ENCODE results near the gene TMEM179B. TPM values are rescaled to one million over a fixed set of nuclear protein-coding genes. Genes with fewer than 3 reads are reported as not detected.

Gene TMEM179B
- total RNA-seq, 6 donors from 2014 or later: 38.8 to 98.2 (median 56.2) TPM

DNA sequence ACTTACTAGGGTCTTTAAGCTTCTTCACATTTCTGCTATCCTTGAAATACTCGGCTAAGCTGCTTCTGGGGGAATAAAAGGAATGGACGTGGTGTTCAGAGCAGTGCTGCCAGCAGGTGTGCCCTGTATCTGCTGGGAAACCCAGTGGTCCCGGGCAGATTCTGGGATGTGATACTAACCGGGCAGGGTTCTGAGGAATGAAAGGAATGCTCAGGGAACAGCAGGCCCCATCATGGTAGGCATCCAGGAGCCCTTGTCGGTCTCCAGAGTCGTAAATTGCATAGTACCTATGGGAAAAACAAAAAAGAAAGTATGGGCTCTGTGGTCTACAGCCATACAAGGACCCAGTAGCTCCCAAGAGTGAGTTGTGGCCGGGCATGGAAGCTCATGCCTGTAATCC, 9.1 kb downstream of the TMEM179B start:
- no peak for ATAC-seq (ENCODE audit: low FRiP score in 2 of 2)
- WGBS, 2 donors: 84 to 85% methylated on average over 7 of the region's 7 CpGs
- no peak overlapping the region for H3K27ac ChIP-seq
- H3K4me3 ChIP-seq: no peak overlapping the region
- no peaks in the 10 kb centered on the region for H3K27me3 ChIP-seq
- peaks cover 7 to 20% (median 11%) of the 10 kb centered on the region in 4 donors for H3K4me1 ChIP-seq
- no peaks in the 10 kb centered on the region for H3K9me3 ChIP-seq
- H3K36me3 ChIP-seq: peaks cover 66 to 93% (median 85%) of the 10 kb centered on the region in 4 donors
- DNase-seq: no peak
- no peak for TF ChIP-seq EP300 (IDR thresholded peaks at IDR 0.05)
- no peak for TF ChIP-seq POLR2AphosphoS5 (IDR thresholded peaks at IDR 0.05)
- no peak for TF ChIP-seq POLR2A (IDR thresholded peaks at IDR 0.05)

DNA sequence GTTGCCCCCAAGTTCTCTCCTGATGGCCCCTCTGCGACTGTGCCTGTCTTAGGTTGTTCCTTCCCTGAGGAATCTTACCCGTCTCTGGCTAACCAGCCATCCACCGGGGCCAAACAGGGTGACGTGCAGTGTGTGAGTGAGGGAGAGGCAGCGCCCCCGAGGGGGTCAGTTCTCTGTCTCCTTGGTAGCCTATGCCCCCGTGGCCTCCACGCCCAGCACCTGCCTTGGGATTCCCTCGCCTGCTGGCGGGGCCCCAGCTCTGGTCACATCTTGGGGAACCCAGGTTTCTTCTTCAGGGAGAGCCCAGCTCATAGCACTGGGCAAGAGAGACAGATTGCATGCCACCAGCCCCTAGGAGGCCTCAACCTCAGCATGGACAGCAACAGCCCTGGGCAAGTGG, 12.3 kb downstream of the TMEM179B start:
- Histone ChIP-seq H3K27me3 (no peaks in the 10 kb centered on the region), H3K9me3 (no peaks in the 10 kb centered on the region), H3K36me3 (peaks cover 81 to 91% (median 90%) of the 10 kb centered on the region in 4 donors), H3K27ac (no peak overlapping the region), H3K4me1 (peaks cover 13 to 19% (median 14%) of the 10 kb centered on the region in 4 donors), H3K4me3 (no peak overlapping the region)
- no peak for DNase-seq
- 93 to 96% methylated on average over 8 to 10 of the region's 10 CpGs for WGBS, 2 donors
- ATAC-seq (ENCODE audit: low FRiP score in 2 of 2): no peak
- no peak for TF ChIP-seq POLR2AphosphoS5 (IDR thresholded peaks at IDR 0.05)
- no peak for TF ChIP-seq EP300 (IDR thresholded peaks at IDR 0.05)
- TF ChIP-seq, protein P1, sequence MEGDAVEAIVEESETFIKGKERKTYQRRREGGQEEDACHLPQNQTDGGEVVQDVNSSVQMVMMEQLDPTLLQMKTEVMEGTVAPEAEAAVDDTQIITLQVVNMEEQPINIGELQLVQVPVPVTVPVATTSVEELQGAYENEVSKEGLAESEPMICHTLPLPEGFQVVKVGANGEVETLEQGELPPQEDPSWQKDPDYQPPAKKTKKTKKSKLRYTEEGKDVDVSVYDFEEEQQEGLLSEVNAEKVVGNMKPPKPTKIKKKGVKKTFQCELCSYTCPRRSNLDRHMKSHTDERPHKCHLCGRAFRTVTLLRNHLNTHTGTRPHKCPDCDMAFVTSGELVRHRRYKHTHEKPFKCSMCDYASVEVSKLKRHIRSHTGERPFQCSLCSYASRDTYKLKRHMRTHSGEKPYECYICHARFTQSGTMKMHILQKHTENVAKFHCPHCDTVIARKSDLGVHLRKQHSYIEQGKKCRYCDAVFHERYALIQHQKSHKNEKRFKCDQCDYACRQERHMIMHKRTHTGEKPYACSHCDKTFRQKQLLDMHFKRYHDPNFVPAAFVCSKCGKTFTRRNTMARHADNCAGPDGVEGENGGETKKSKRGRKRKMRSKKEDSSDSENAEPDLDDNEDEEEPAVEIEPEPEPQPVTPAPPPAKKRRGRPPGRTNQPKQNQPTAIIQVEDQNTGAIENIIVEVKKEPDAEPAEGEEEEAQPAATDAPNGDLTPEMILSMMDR (IDR thresholded peaks at IDR 0.05): no peak

DNA sequence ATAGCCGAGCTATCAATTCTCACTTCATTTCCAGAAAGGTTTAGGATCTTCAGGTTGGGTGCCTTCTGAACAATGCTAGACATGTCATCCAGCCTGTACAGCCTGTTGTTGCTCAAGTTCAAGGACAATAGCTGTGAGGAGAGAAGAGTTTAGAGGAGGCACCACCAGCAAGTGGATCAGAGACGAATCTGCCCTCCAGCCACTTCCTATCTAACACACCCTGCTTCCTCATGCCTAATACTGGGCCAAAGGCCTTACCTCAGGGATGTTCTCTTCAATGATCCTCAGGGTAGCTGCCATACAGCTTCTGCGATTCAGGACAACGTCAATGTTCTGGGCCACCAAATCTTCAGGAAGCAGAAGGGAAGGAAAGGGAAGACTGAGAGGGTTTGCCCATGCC, 13.9 kb downstream of the TMEM179B start:
- peaks cover 16 to 24% (median 19%) of the 10 kb centered on the region in 4 donors for H3K4me1 ChIP-seq
- ATAC-seq (ENCODE audit: low FRiP score in 2 of 2) (no peak), DNase-seq (no peak)
- WGBS, 2 donors: 78 to 84% methylated on average over 4 of the region's 4 CpGs
- H3K36me3 ChIP-seq: peaks cover 69 to 75% (median 74%) of the 10 kb centered on the region in 4 donors
- no peaks in the 10 kb centered on the region for H3K27me3 ChIP-seq
- H3K9me3 ChIP-seq: no peaks in the 10 kb centered on the region
- no peak overlapping the region for H3K27ac ChIP-seq
- no peak for TF ChIP-seq EP300 (IDR thresholded peaks at IDR 0.05)
- TF ChIP-seq POLR2A (IDR thresholded peaks at IDR 0.05): no peak
- TF ChIP-seq, protein P1 (IDR thresholded peaks at IDR 0.05): no peak
- no peak for TF ChIP-seq POLR2AphosphoS5 (IDR thresholded peaks at IDR 0.05)
- H3K4me3 ChIP-seq: no peak overlapping the region

DNA sequence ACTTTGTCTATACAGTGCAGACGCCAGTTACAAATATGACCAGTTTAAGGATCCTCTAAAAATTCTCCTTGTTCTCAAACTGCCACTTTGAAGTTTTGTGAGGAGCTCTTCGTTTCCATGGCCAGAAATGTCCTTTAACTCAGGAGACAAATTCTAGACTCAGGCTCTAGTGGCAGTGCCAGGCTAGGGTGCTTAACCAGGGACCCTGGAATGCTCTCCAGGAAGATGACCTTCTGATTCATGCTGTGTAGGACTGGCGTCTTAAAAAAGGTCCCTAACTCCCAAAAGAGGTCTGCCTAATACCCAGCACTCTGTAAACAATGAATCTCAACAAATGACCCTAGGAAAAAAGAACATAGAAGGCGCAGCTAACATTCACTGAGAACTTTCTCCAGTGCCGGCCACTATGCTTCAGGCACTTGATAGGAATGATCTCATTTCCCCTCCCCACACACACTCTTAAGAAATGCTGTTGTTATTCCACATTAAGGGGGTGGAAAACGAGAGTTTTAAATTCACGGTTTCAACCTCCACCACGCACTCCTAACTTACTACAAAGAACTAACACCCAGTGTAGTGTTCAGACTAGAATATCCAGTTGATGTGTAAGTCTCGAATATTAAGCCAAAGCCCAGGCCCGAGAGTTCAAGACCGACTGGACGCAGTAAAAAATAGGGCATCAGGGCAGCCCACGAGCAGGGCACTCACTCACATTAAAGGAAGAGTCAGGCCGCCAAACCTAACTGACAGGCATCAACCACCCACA, 17.3 kb downstream of the TMEM179B start:
- H3K9me3 ChIP-seq: no peaks in the 10 kb centered on the region
- ATAC-seq (ENCODE audit: low FRiP score in 2 of 2) (peak; percentile 16 to 33), DNase-seq (peak in 1 of 2 donors; percentile 38)
- H3K36me3 ChIP-seq: peaks cover 37 to 51% (median 40%) of the 10 kb centered on the region in 4 donors
- H3K4me1 ChIP-seq: peaks cover 25 to 30% (median 27%) of the 10 kb centered on the region in 4 donors
- H3K4me3 ChIP-seq: peak overlapping the region; percentile 58 to 95 (median 80)
- H3K27ac ChIP-seq: peak overlapping the region; percentile 91 to 96 (median 95)
- TF ChIP-seq, protein P1 (IDR thresholded peaks at IDR 0.05): no peak
- no peak for TF ChIP-seq POLR2A (IDR thresholded peaks at IDR 0.05)
- TF ChIP-seq EP300 (IDR thresholded peaks at IDR 0.05): no peak
- no peak for TF ChIP-seq POLR2AphosphoS5 (IDR thresholded peaks at IDR 0.05)
- WGBS, 2 donors: 5 to 6% methylated on average over 9 to 14 of the region's 14 CpGs
- no peaks in the 10 kb centered on the region for H3K27me3 ChIP-seq

DNA sequence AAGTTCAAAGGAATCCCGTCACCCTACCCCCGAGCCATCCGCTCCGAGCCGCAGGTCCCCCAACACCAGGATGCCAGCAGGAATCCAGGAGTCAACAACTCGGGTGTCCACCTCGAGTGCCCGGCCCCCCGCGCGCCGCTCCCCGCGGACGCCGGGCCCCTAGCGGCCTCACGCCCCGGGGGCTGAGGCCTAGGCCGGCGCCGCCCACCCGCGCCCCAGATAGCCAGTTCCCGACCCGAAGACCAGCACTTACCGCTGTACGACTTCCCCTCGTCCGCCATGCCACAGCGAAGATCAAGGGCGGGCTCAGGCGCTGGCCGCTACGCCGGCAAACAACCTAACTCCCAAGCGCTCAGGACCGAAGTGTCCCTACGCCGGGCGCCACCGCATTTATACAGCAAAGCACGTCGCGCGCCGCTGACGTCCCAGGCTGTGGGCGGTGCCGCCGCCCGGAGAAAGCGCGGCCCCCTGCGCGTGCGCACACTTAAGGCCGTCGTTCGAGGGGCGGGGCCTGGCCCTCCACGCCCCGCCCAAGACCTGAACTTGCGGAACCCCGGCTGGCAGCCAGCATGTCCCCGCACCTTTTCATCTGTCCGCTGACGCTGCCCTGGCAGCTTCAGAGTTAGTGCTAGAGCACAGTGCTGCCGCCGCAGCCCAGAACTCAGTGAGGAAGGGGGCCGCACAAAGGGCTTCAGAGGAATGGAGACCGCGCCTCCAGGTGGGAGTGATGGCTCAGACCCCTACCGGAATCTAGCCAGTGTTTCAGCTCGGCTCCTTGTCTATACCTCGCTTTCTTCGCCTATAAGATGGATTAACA, 18.1 kb downstream of the TMEM179B start, which contains the start of gene NXF1:
TSS of gene NXF1 (minus strand) at position 365 of the 817 bp plus-strand sequence. CDS start at position 281, 84 bp downstream.
- Histone ChIP-seq H3K4me3 (peak within 1 kb of the TSS; percentile 58 to 95 (median 80)), H3K9me3 (no peaks in the 10 kb centered on the region), H3K27ac (peak within 1 kb of the TSS; percentile 91 to 96 (median 95)), H3K36me3 (peaks cover 30 to 43% (median 32%) of the 10 kb centered on the region in 4 donors), H3K27me3 (no peaks in the 10 kb centered on the region), H3K4me1 (peaks cover 25 to 30% (median 27%) of the 10 kb centered on the region in 4 donors)
- TF ChIP-seq POLR2AphosphoS5 (IDR thresholded peaks at IDR 0.05): peak; percentile 100
- TF ChIP-seq POLR2A (IDR thresholded peaks at IDR 0.05): peak; percentile 93 to 100 (median 99)
- TF ChIP-seq EP300 (IDR thresholded peaks at IDR 0.05): peak in 1 of 4 donors; percentile 95
- TF ChIP-seq, protein P1 (IDR thresholded peaks at IDR 0.05): peak in 4 of 6 experiments; percentile 26 to 67 (median 44)
- 0 to 1% methylated on average over 17 to 43 of the region's 77 CpGs for WGBS, 2 donors
- ATAC-seq (ENCODE audit: low FRiP score in 2 of 2) (peak; percentile 97), DNase-seq (peak; percentile 96 to 99)

Data from upper lobe of left lung (tissue), 6 donors.